ENCODE data around the gene SLC22A23. TPM values are rescaled to one million over a fixed set of nuclear protein-coding genes. Genes with fewer than 3 reads are reported as not detected.

Gene SLC22A23
- total and polyA plus RNA-seq, 2 experiments from 2014 or later, result 2.4 to 7.3 TPM

GRCh38 chr6:3363296-3364025, 93.4 kb downstream of the SLC22A23 start:
- H3K9me2 ChIP-seq (ENCODE audit: insufficient read depth), result no peaks in the 10 kb centered on the region
- no peak overlapping the region for H3K9ac ChIP-seq
- H2AFZ ChIP-seq, result no peak overlapping the region
- TF ChIP-seq EZH2 (IDR thresholded peaks at IDR 0.05; ENCODE audit: insufficient read depth, poor library complexity, severe bottlenecking) (no peak), EZH2phosphoT487 (IDR thresholded peaks at IDR 0.05; ENCODE audit: insufficient read depth, low read depth) (no peak)
- WGBS, 2 experiments (ENCODE audit: low coverage in 1 of 2, low lambda C conversion rate in 2 of 2, missing lambda C conversion rate in 2 of 2), result 83 to 85% methylated on average over 10 of the region's 10 CpGs
- no peaks in the 10 kb centered on the region for H3K36me3 ChIP-seq (ENCODE audit: low read depth)
- no peaks in the 10 kb centered on the region for H3K9me3 ChIP-seq (ENCODE audit: low read depth)
- no peak overlapping the region for H3K4me2 ChIP-seq (ENCODE audit: unreplicated experiment)
- H3K27ac ChIP-seq, result no peak overlapping the region
- H3K27me3 ChIP-seq (replicated peaks; ENCODE audit: insufficient read depth), result no peaks in the 10 kb centered on the region
- in situ Hi-C loops (cut with MboI), result no loop called here
- no peak overlapping the region for H3K4me3 ChIP-seq
- peaks cover 9% of the 10 kb centered on the region for H3K4me1 ChIP-seq (ENCODE audit: insufficient read depth)
- H3F3A ChIP-seq (ENCODE audit: insufficient read depth), result peaks cover 6% of the 10 kb centered on the region
- no peaks in the 10 kb centered on the region for H4K20me1 ChIP-seq (ENCODE audit: insufficient read depth)
- DNase-seq, result no peak
- no peaks in the 10 kb centered on the region for H3K79me2 ChIP-seq (ENCODE audit: insufficient read depth)

GRCh38 chr6:3361312-3362037, 95.4 kb downstream of the SLC22A23 start:
- H3K4me1 ChIP-seq (ENCODE audit: insufficient read depth), result peaks cover 11% of the 10 kb centered on the region

GRCh38 chr6:3360727-3361045, 96.2 kb downstream of the SLC22A23 start:
- Histone ChIP-seq H3K4me1 (ENCODE audit: insufficient read depth) (peaks cover 15% of the 10 kb centered on the region), H3K4me3 (no peak overlapping the region), H3K27me3 (replicated peaks; ENCODE audit: insufficient read depth) (no peaks in the 10 kb centered on the region), H3K9ac (no peak overlapping the region), H3K4me2 (ENCODE audit: unreplicated experiment) (no peak overlapping the region), H3K9me3 (ENCODE audit: low read depth) (no peaks in the 10 kb centered on the region), H4K20me1 (ENCODE audit: insufficient read depth) (no peaks in the 10 kb centered on the region), H3K79me2 (ENCODE audit: insufficient read depth) (no peaks in the 10 kb centered on the region), H3K9me2 (ENCODE audit: insufficient read depth) (no peaks in the 10 kb centered on the region), H2AFZ (no peak overlapping the region), H3F3A (ENCODE audit: insufficient read depth) (peaks cover 16% of the 10 kb centered on the region), H3K27ac (no peak overlapping the region), H3K36me3 (ENCODE audit: low read depth) (no peaks in the 10 kb centered on the region)
- in situ Hi-C loops (cut with MboI), result no loop called here
- no peak for DNase-seq
- TF ChIP-seq EZH2 (IDR thresholded peaks at IDR 0.05; ENCODE audit: insufficient read depth, poor library complexity, severe bottlenecking) (no peak), EZH2phosphoT487 (IDR thresholded peaks at IDR 0.05; ENCODE audit: insufficient read depth, low read depth) (no peak)
- 92% methylated on average over 16 of the region's 16 CpGs for WGBS, 2 experiments (ENCODE audit: low coverage in 1 of 2, low lambda C conversion rate in 2 of 2, missing lambda C conversion rate in 2 of 2)

More at GRCh38 chr6:3361312-3362037, 95.4 kb downstream of the SLC22A23 start:
- Histone ChIP-seq H3K36me3 (ENCODE audit: low read depth) (no peaks in the 10 kb centered on the region), H3K9ac (no peak overlapping the region), H3K9me2 (ENCODE audit: insufficient read depth) (no peaks in the 10 kb centered on the region), H4K20me1 (ENCODE audit: insufficient read depth) (no peaks in the 10 kb centered on the region), H3K27me3 (replicated peaks; ENCODE audit: insufficient read depth) (no peaks in the 10 kb centered on the region), H2AFZ (no peak overlapping the region), H3F3A (ENCODE audit: insufficient read depth) (peaks cover 12% of the 10 kb centered on the region), H3K9me3 (ENCODE audit: low read depth) (no peaks in the 10 kb centered on the region), H3K27ac (no peak overlapping the region), H3K79me2 (ENCODE audit: insufficient read depth) (no peaks in the 10 kb centered on the region), H3K4me2 (ENCODE audit: unreplicated experiment) (no peak overlapping the region), H3K4me3 (no peak overlapping the region)
- in situ Hi-C loops (cut with MboI), result no loop called here
- DNase-seq, result no peak
- TF ChIP-seq EZH2 (IDR thresholded peaks at IDR 0.05; ENCODE audit: insufficient read depth, poor library complexity, severe bottlenecking) (no peak), EZH2phosphoT487 (IDR thresholded peaks at IDR 0.05; ENCODE audit: insufficient read depth, low read depth) (no peak)
- 84 to 89% methylated on average over 14 of the region's 14 CpGs for WGBS, 2 experiments (ENCODE audit: low coverage in 1 of 2, low lambda C conversion rate in 2 of 2, missing lambda C conversion rate in 2 of 2)

- TF ChIP-seq EZH2phosphoT487 (IDR thresholded peaks at IDR 0.05; ENCODE audit: insufficient read depth, low read depth) (no peak), EZH2 (IDR thresholded peaks at IDR 0.05; ENCODE audit: insufficient read depth, poor library complexity, severe bottlenecking) (no peak)
- H3K4me3 ChIP-seq, result no peak overlapping the region
- H3F3A ChIP-seq (ENCODE audit: insufficient read depth), result peaks cover 22% of the 10 kb centered on the region
- no peak overlapping the region for H3K27ac ChIP-seq
- no peaks in the 10 kb centered on the region for H3K36me3 ChIP-seq (ENCODE audit: low read depth)
- H3K4me2 ChIP-seq (ENCODE audit: unreplicated experiment), result no peak overlapping the region
- H2AFZ ChIP-seq, result no peak overlapping the region
- DNase-seq, result no peak
- in situ Hi-C loops (cut with MboI), result no loop called here
- no peaks in the 10 kb centered on the region for H3K9me2 ChIP-seq (ENCODE audit: insufficient read depth)
- no peaks in the 10 kb centered on the region for H4K20me1 ChIP-seq (ENCODE audit: insufficient read depth)
- H3K4me1 ChIP-seq (ENCODE audit: insufficient read depth), result peaks cover 21% of the 10 kb centered on the region
- no peaks in the 10 kb centered on the region for H3K79me2 ChIP-seq (ENCODE audit: insufficient read depth)
- no peak overlapping the region for H3K9ac ChIP-seq
- no peaks in the 10 kb centered on the region for H3K9me3 ChIP-seq (ENCODE audit: low read depth)
- no peaks in the 10 kb centered on the region for H3K27me3 ChIP-seq (replicated peaks; ENCODE audit: insufficient read depth)
- 93 to 95% methylated on average over 8 of the region's 8 CpGs for WGBS, 2 experiments (ENCODE audit: low coverage in 1 of 2, low lambda C conversion rate in 2 of 2, missing lambda C conversion rate in 2 of 2)
These were observed 96.7 kb downstream of the SLC22A23 start for GRCh38 chr6:3359973-3360726.
